ENCODE measurements around the gene GCLC. TPM values are rescaled to one million over a fixed set of nuclear protein-coding genes. Genes with fewer than 3 reads are reported as not detected.

GCLC gene
- total and polyA plus RNA-seq, 10 of the 15 experiments (the other 5 are each of a cell fraction or from before 2014, with no cell fraction given): 6.5 to 23.6 (median 12.5) TPM

- Histone ChIP-seq H2AFZ (ENCODE audit: control insufficient read depth, low read depth, low read length) (no peak overlapping the region), H3K4me1 (ENCODE audit: control insufficient read depth, insufficient read depth, low read length) (no peaks in the 10 kb centered on the region), H4K20me1 (ENCODE audit: control insufficient read depth, insufficient read depth) (no peaks in the 10 kb centered on the region), H3K9me3 (replicated peaks; ENCODE audit: control insufficient read depth, insufficient read depth, low read length) (no peaks in the 10 kb centered on the region), H3K36me3 (ENCODE audit: control insufficient read depth in 2 of 2, insufficient read depth in 2 of 2, low read length in 1 of 2) (peaks cover 0 to 6% of the 10 kb centered on the region in 2 experiments; a peak in 2 of 4 replicates), H3K9ac (ENCODE audit: control insufficient read depth, insufficient read depth, low read length) (no peak overlapping the region), H3K4me2 (ENCODE audit: control insufficient read depth, insufficient read depth) (no peak overlapping the region), H3K4me3 (no peak overlapping the region), H3K27me3 (replicated peaks in 1 of 2; ENCODE audit: control insufficient read depth in 2 of 2, insufficient read depth in 2 of 2, low read length in 1 of 2) (no peaks in the 10 kb centered on the region), H3K27ac (ENCODE audit: control insufficient read depth, insufficient read depth) (no peak overlapping the region), H3K79me2 (ENCODE audit: control insufficient read depth, insufficient read depth, low read length) (no peaks in the 10 kb centered on the region)
- POLR2A ChIA-PET: no interaction called here
- ATAC-seq: no peak
- TF ChIP-seq SREBF1 (IDR thresholded peaks at IDR 0.05; ENCODE audit: low read length) (no peak), BMI1 (IDR thresholded peaks at IDR 0.05; ENCODE audit: borderline replicate concordance) (no peak), NFYB (IDR thresholded peaks at IDR 0.05; ENCODE audit: insufficient read depth, low read depth, low read length) (no peak), YBX1 (IDR thresholded peaks at IDR 0.05) (no peak), CREM (IDR thresholded peaks at IDR 0.05; ENCODE audit: low read depth) (no peak), POLR2AphosphoS2 (IDR thresholded peaks at IDR 0.05; ENCODE audit: low read depth, low read length) (no peak), NR2F1 (conservative IDR thresholded peaks at IDR 0.05) (no peak)
- TF ChIP-seq, protein P1, sequence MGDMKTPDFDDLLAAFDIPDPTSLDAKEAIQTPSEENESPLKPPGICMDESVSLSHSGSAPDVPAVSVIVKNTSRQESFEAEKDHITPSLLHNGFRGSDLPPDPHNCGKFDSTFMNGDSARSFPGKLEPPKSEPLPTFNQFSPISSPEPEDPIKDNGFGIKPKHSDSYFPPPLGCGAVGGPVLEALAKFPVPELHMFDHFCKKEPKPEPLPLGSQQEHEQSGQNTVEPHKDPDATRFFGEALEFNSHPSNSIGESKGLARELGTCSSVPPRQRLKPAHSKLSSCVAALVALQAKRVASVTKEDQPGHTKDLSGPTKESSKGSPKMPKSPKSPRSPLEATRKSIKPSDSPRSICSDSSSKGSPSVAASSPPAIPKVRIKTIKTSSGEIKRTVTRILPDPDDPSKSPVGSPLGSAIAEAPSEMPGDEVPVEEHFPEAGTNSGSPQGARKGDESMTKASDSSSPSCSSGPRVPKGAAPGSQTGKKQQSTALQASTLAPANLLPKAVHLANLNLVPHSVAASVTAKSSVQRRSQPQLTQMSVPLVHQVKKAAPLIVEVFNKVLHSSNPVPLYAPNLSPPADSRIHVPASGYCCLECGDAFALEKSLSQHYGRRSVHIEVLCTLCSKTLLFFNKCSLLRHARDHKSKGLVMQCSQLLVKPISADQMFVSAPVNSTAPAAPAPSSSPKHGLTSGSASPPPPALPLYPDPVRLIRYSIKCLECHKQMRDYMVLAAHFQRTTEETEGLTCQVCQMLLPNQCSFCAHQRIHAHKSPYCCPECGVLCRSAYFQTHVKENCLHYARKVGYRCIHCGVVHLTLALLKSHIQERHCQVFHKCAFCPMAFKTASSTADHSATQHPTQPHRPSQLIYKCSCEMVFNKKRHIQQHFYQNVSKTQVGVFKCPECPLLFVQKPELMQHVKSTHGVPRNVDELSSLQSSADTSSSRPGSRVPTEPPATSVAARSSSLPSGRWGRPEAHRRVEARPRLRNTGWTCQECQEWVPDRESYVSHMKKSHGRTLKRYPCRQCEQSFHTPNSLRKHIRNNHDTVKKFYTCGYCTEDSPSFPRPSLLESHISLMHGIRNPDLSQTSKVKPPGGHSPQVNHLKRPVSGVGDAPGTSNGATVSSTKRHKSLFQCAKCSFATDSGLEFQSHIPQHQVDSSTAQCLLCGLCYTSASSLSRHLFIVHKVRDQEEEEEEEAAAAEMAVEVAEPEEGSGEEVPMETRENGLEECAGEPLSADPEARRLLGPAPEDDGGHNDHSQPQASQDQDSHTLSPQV (IDR thresholded peaks at IDR 0.05): no peak
- TF ChIP-seq, protein P2, sequence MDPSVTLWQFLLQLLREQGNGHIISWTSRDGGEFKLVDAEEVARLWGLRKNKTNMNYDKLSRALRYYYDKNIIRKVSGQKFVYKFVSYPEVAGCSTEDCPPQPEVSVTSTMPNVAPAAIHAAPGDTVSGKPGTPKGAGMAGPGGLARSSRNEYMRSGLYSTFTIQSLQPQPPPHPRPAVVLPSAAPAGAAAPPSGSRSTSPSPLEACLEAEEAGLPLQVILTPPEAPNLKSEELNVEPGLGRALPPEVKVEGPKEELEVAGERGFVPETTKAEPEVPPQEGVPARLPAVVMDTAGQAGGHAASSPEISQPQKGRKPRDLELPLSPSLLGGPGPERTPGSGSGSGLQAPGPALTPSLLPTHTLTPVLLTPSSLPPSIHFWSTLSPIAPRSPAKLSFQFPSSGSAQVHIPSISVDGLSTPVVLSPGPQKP (IDR thresholded peaks at IDR 0.05; ENCODE audit: low read depth, low read length): no peak
- intact Hi-C loops (cut with micrococcal nuclease; ENCODE audit: unreplicated experiment): no loop called here
- no peak for FAIRE-seq
- SMC1A ChIA-PET (ENCODE audit: uncharacterized antibody, unreplicated experiment): interaction anchor here (0.5 to 1.6 kb wide), 5 partner anchors 8 to 30 kb away, joined by 3 to 7 read pairs (median 6); no protein-coding TSS in a partner anchor
- BruUV-seq (replicated peaks): no TSS peak
- in situ Hi-C loops (cut with MboI): no loop called here
- CTCF ChIA-PET: interaction anchor here (0.5 to 1.6 kb wide), 8 partner anchors 9 to 345 kb away, joined by 3 to 6 read pairs (median 3); no protein-coding TSS in a partner anchor
- 96% methylated on average over 2 of the region's 2 CpGs for whole genome bisulfite sequencing (ENCODE audit: insufficient coverage, insufficient replicate concordance, low lambda C conversion rate, missing lambda C conversion rate)
- no peak for DNase-seq (ENCODE audit: low read depth, low spot score)
- RAD21 ChIA-PET (ENCODE audit: unreplicated experiment): interaction anchor here (1.4 to 1.7 kb wide), 3 partner anchors 10 to 173 kb away, joined by 3 to 6 read pairs (median 3); no protein-coding TSS in a partner anchor
Observed at GRCh38 chr6:53513519-53513966, 31.4 kb downstream of the GCLC start.

Data from GM12878 (cell line).